H9 (cell line): ENCODE results near the gene BCAS1. TPM values are rescaled to one million over a fixed set of nuclear protein-coding genes. Genes with fewer than 3 reads are reported as not detected.
"Not testable (repeated sequence)": the region's sequence is repeated elsewhere in the genome, so short reads cannot be mapped to it uniquely, and the experiment has no call there.

Source experiments
- DNase-seq: peaks from one replicate; pipeline ENCODE4 v3.0.0-alpha.2; 2017
- H2AFZ ChIP-seq: one replicate; pipeline ENCODE4 v1.6.1; 2013; ENCODE audit warnings: mild to moderate bottlenecking, low read length, control low read depth, moderate library complexity
- H2AK5ac ChIP-seq: 2 replicates; pipeline ENCODE4 v1.6.1; 2013; ENCODE audit warnings: low read length, control low read depth, mixed read lengths; ENCODE audit not compliant: insufficient read length
- H2BK120ac ChIP-seq: one replicate; pipeline ENCODE4 v1.6.1; 2013; ENCODE audit warnings: low read depth, mild to moderate bottlenecking, low read length, control low read depth, inconsistent platforms; ENCODE audit not compliant: poor library complexity, severe bottlenecking
- H2BK12ac ChIP-seq: 2 replicates; pipeline ENCODE4 v1.6.1; 2013; ENCODE audit warnings: low read length, control low read depth, mixed read lengths, low read depth; ENCODE audit not compliant: insufficient read length
- H2BK15ac ChIP-seq: 2 replicates; pipeline ENCODE4 v1.6.1; 2013; ENCODE audit warnings: low read depth, low read length, control low read depth
- H2BK20ac ChIP-seq: one replicate; pipeline ENCODE4 v1.6.1; 2013; ENCODE audit warnings: low read depth, mild to moderate bottlenecking, low read length, control low read depth, inconsistent platforms; ENCODE audit not compliant: poor library complexity, severe bottlenecking
- H2BK5ac ChIP-seq: 2 replicates; pipeline ENCODE4 v1.6.1; 2013; ENCODE audit warnings: low read length, control low read depth, mixed read lengths; ENCODE audit not compliant: insufficient read length
- H3K14ac ChIP-seq: 2 replicates; pipeline ENCODE4 v1.6.1; 2013; ENCODE audit warnings: low read length, control low read depth; ENCODE audit not compliant: insufficient read depth
- H3K18ac ChIP-seq: 2 replicates; pipeline ENCODE4 v1.6.1; 2013; ENCODE audit warnings: low read depth, mild to moderate bottlenecking, mixed read lengths, low read length, control low read depth; ENCODE audit not compliant: insufficient read length
- H3K23ac ChIP-seq: 2 replicates; pipeline ENCODE4 v1.6.1; 2013; ENCODE audit warnings: low read length, control low read depth, mixed read lengths, low read depth; ENCODE audit not compliant: insufficient read length
- H3K23me2 ChIP-seq: 2 replicates; pipeline ENCODE4 v1.6.1; 2013; ENCODE audit warnings: low read depth, mild to moderate bottlenecking, mixed read lengths, low read length, control low read depth; ENCODE audit not compliant: insufficient read length, poor library complexity, severe bottlenecking
- H3K27ac ChIP-seq: 2 replicates; pipeline ENCODE4 v1.5.1; 2013; ENCODE audit warnings: low read length, control low read depth, mixed read lengths, low read depth; ENCODE audit not compliant: insufficient read length
- H3K27me3 ChIP-seq: 2 replicates; pipeline ENCODE4 v1.6.1; 2013; ENCODE audit warnings: low read length, control low read depth, inconsistent platforms; ENCODE audit not compliant: insufficient read depth
- H3K4ac ChIP-seq: 2 replicates; pipeline ENCODE4 v1.6.1; 2013; ENCODE audit warnings: low read depth, mild to moderate bottlenecking, control low read depth, inconsistent platforms, low read length, moderate library complexity
- H3K4me1 ChIP-seq: 2 replicates; pipeline ENCODE4 v1.6.1; 2013; ENCODE audit warnings: low read length, control low read depth, inconsistent platforms; ENCODE audit not compliant: insufficient read depth
- H3K4me2 ChIP-seq: 2 replicates; pipeline ENCODE4 v1.6.1; 2013; ENCODE audit warnings: low read length, control low read depth, mixed read lengths; ENCODE audit not compliant: insufficient read length, insufficient read depth
- H3K56ac ChIP-seq: 2 replicates; pipeline ENCODE4 v1.6.1; 2013; ENCODE audit warnings: low read depth, mild to moderate bottlenecking, mixed read lengths, low read length, control low read depth; ENCODE audit not compliant: insufficient read length
- H3K79me1 ChIP-seq: 2 replicates; pipeline ENCODE4 v1.6.1; 2013; ENCODE audit warnings: low read depth, mild to moderate bottlenecking, moderate library complexity, low read length, control low read depth, inconsistent platforms; ENCODE audit not compliant: insufficient read depth, poor library complexity, severe bottlenecking
- H3K79me2 ChIP-seq: 2 replicates; pipeline ENCODE4 v1.6.1; 2013; ENCODE audit warnings: low read length, control low read depth, inconsistent platforms; ENCODE audit not compliant: insufficient read depth
- H3K9ac ChIP-seq: 2 replicates; pipeline ENCODE4 v1.6.1; 2013; ENCODE audit warnings: low read length, control low read depth, mixed read lengths; ENCODE audit not compliant: insufficient read length; ENCODE audit errors: extremely low read depth
- H3K9me3 ChIP-seq: one replicate; pipeline ENCODE4 v1.6.1; 2013; ENCODE audit warnings: low read depth, low read length, inconsistent platforms; ENCODE audit not compliant: control insufficient read depth
- H3T11ph ChIP-seq: one replicate; pipeline ENCODE4 v1.6.1; 2013; ENCODE audit warnings: mild to moderate bottlenecking, low read length, control low read depth, inconsistent platforms
- H4K20me1 ChIP-seq: one replicate; pipeline ENCODE4 v1.6.1; 2013; ENCODE audit not compliant: control insufficient read depth, insufficient read length, insufficient read depth
- H4K5ac ChIP-seq: 2 replicates; pipeline ENCODE4 v1.6.1; 2013; ENCODE audit warnings: low read depth, mild to moderate bottlenecking, mixed read lengths, low read length, control low read depth; ENCODE audit not compliant: insufficient read length
- H4K8ac ChIP-seq: replicated peaks from 2 replicates; pipeline ENCODE4 v1.6.1; 2013; ENCODE audit warnings: low read length, control low read depth, mixed read lengths, low read depth; ENCODE audit not compliant: insufficient read length
- H4K91ac ChIP-seq: 2 replicates; pipeline ENCODE4 v1.6.1; 2013; ENCODE audit warnings: low read depth, mild to moderate bottlenecking, moderate library complexity, mixed read lengths, low read length, control low read depth; ENCODE audit not compliant: insufficient read length
- H3K27ac Mint-ChIP-seq, 3 experiments: 2 replicates in 2 of 3; 3 replicates in 1 of 3; pipeline ENCODE4 v1.8.0; 2020 to 2021; ENCODE audit warnings: mixed read lengths in 3 of 3, mild to moderate bottlenecking in 1 of 3, moderate library complexity in 1 of 3
- H3K27me3 Mint-ChIP-seq: 2 replicates; pipeline ENCODE4 v1.8.0; 2021; ENCODE audit warnings: low read depth, mild to moderate bottlenecking, moderate library complexity, mixed read lengths
- H3K36me3 Mint-ChIP-seq, 3 experiments: 2 replicates in 2 of 3; 3 replicates in 1 of 3; pipeline ENCODE4 v1.8.0; 2020 to 2021; ENCODE audit warnings: low read depth in 3 of 3, mixed read lengths in 3 of 3; ENCODE audit not compliant: insufficient read depth in 1 of 3
- H3K4me1 Mint-ChIP-seq, 2 experiments: 2 replicates each; pipeline ENCODE4 v1.8.0; 2020; ENCODE audit warnings: mixed read lengths in 2 of 2
- H3K4me3 Mint-ChIP-seq, 2 experiments: 2 replicates in 1 of 2; 3 replicates in 1 of 2; pipeline ENCODE4 v1.8.0; 2020 to 2021; ENCODE audit warnings: mild to moderate bottlenecking in 2 of 2, mixed read lengths in 2 of 2, moderate library complexity in 1 of 2
- H3K9me3 Mint-ChIP-seq, 2 experiments: 2 replicates in 1 of 2; 3 replicates in 1 of 2; pipeline ENCODE4 v1.8.0; 2020; ENCODE audit warnings: mild to moderate bottlenecking in 2 of 2, mixed read lengths in 2 of 2, moderate library complexity in 1 of 2
- CTCF ChIP-seq: fragments of 200-600 bp; sonication (generic); conservative IDR thresholded peaks from 3 replicates; pipeline ENCODE4 v1.8.0; 2021; ENCODE audit warnings: antibody characterized with exemption, mild to moderate bottlenecking
- WGBS: extraction: QIAGEN DNeasy Blood & Tissue Kit; methylation state at CpG from one replicate; pipeline ENCODE4 v1.1.7; 2013; ENCODE audit warnings: missing lambda C conversion rate, low lambda C conversion rate, mixed read lengths; ENCODE audit not compliant: insufficient read length; ENCODE audit errors: extremely low coverage; 5-methylcytosine and 5-hydroxymethylcytosine counted together
- total RNA-seq: library from RNA; stranded (reverse); gene quantifications from 2 replicates; pipeline ENCODE4 v1.2.1, GENCODE V29; 2021

BCAS1 gene
- total RNA-seq, 1 experiment from 2014 or later, result 0.15 TPM

GRCh38 chr20:53933232-53933846 lies 137.1 kb downstream of the BCAS1 start:
- no peak overlapping the region for H2BK5ac ChIP-seq
- H2BK20ac ChIP-seq, result no peak overlapping the region
- no peak overlapping the region for H4K91ac ChIP-seq
- H3K23ac ChIP-seq, result no peak overlapping the region
- H3K18ac ChIP-seq, result no peak overlapping the region
- H3K79me2 ChIP-seq, result no peaks in the 10 kb centered on the region
- no peaks in the 10 kb centered on the region for H3K23me2 ChIP-seq
- no peak overlapping the region for H2AK5ac ChIP-seq
- no peak overlapping the region for H3K27ac ChIP-seq
- no peaks in the 10 kb centered on the region for H3K9me3 ChIP-seq
- no peaks in the 10 kb centered on the region for H3K9me3 Mint-ChIP-seq
- H3K4me2 ChIP-seq, result no peak overlapping the region
- H3K14ac ChIP-seq, result no peak overlapping the region
- no peaks in the 10 kb centered on the region for H3K27me3 Mint-ChIP-seq
- no peaks in the 10 kb centered on the region for H3K79me1 ChIP-seq
- no peak overlapping the region for H4K8ac ChIP-seq
- no peak for TF ChIP-seq CTCF
- no CpG with 5 or more reads among the region's 2 CpGs for WGBS
- H3K4me3 Mint-ChIP-seq, result no peak overlapping the region
- no peak for DNase-seq
- H2BK12ac ChIP-seq, result no peak overlapping the region
- no peak overlapping the region for H2BK120ac ChIP-seq
- H3T11ph ChIP-seq, result no peak overlapping the region
- no peaks in the 10 kb centered on the region for H4K20me1 ChIP-seq
- no peak overlapping the region for H3K27ac Mint-ChIP-seq
- no peaks in the 10 kb centered on the region; the same call in 1 of the 2 replicates for H3K4me1 ChIP-seq
- H3K4me1 Mint-ChIP-seq, result peaks cover 21 to 25% of the 10 kb centered on the region in 2 experiments
- no peaks in the 10 kb centered on the region for H3K36me3 Mint-ChIP-seq
- no peak overlapping the region for H4K5ac ChIP-seq
- no peak overlapping the region for H2BK15ac ChIP-seq
- no peak overlapping the region for H3K4ac ChIP-seq
- H3K27me3 ChIP-seq, result no peaks in the 10 kb centered on the region
- H3K9ac ChIP-seq, result no peak overlapping the region
- no peak overlapping the region for H2AFZ ChIP-seq
- H3K56ac ChIP-seq, result no peak overlapping the region

- not testable (repeated sequence) for H3K14ac ChIP-seq, H4K91ac ChIP-seq, H3K4ac ChIP-seq, H2BK5ac ChIP-seq, H2BK20ac ChIP-seq, H3K4me1 ChIP-seq, H2BK15ac ChIP-seq, H3K18ac ChIP-seq, H3K27ac ChIP-seq, H3K23ac ChIP-seq, H2BK120ac ChIP-seq, H4K20me1 ChIP-seq, H3K9ac ChIP-seq, H3K27me3 Mint-ChIP-seq, H4K5ac ChIP-seq, H3K4me3 Mint-ChIP-seq, H3K79me1 ChIP-seq, H2AFZ ChIP-seq, H3K79me2 ChIP-seq, H4K8ac ChIP-seq, DNase-seq, H3K36me3 Mint-ChIP-seq, H3K4me2 ChIP-seq, H2BK12ac ChIP-seq, H3K9me3 ChIP-seq, H2AK5ac ChIP-seq, H3K27me3 ChIP-seq, H3K56ac ChIP-seq, H3K9me3 Mint-ChIP-seq, H3T11ph ChIP-seq, H3K23me2 ChIP-seq, H3K27ac Mint-ChIP-seq
- peaks cover 21 to 25% of the 10 kb centered on the region in 2 experiments for H3K4me1 Mint-ChIP-seq
- no CpG with 5 or more reads among the region's 5 CpGs for WGBS
Observed at GRCh38 chr20:53932655-53933192, 137.7 kb downstream of the BCAS1 start.
